Left ventricle myocardium inferior (tissue), 1 donor: ENCODE measurements around the gene TTYH3. TPM values are rescaled to one million over a fixed set of nuclear protein-coding genes. Genes with fewer than 3 reads are reported as not detected.

Experiments
- DNase-seq: peaks from one replicate; pipeline ENCODE4 v3.0.0-alpha.2; 2020
- H3K27ac ChIP-seq: fragments of 200-600 bp; replicated peaks from 2 replicates; pipeline ENCODE4 v1.8.0; 2021
- H3K27me3 ChIP-seq: fragments of 200-600 bp; 2 replicates; pipeline ENCODE4 v1.8.0; 2021; ENCODE audit warnings: low read depth
- H3K36me3 ChIP-seq: fragments of 200-600 bp; 2 replicates; pipeline ENCODE4 v1.8.0; 2021
- H3K4me1 ChIP-seq: fragments of 200-600 bp; 2 replicates; pipeline ENCODE4 v1.8.0; 2021
- H3K4me3 ChIP-seq: fragments of 200-600 bp; 2 replicates; pipeline ENCODE4 v1.8.0; 2021; ENCODE audit warnings: mild to moderate bottlenecking, moderate library complexity
- H3K9me3 ChIP-seq: fragments of 200-600 bp; replicated peaks from 2 replicates; pipeline ENCODE4 v1.8.0; 2021
- CTCF ChIP-seq: fragments of 200-600 bp; IDR thresholded peaks from 2 replicates; pipeline ENCODE4 v1.8.0; 2021; ENCODE audit warnings: antibody characterized with exemption, mild to moderate bottlenecking, borderline replicate concordance
- intact Hi-C: fragments of 100-400 bp; cut with micrococcal nuclease; formaldehyde crosslinking; loops from one replicate; pipeline ENCODE4 v1.11.0; 2022
- total RNA-seq: library from RNA; stranded (reverse); fragmentation: NEBNext Ultra II Directional; extraction: Animal tissue kit (Norgen Biotek cat#: 25700); gene quantifications from one replicate; pipeline ENCODE4 v1.2.1, GENCODE V29; 2021
- donor health status: DM: no; HTN: yes; CAD: no; lungs with severe emphysema.

TTYH3 gene
- total RNA-seq, 1 donor from 2014 or later: 10.9 TPM

GRCh38 chr7:2638224-2638991, 6.6 kb downstream of the TTYH3 start:
- Histone ChIP-seq H3K36me3 (no peaks in the 10 kb centered on the region), H3K27ac (peak overlapping the region; percentile 76), H3K9me3 (no peaks in the 10 kb centered on the region), H3K27me3 (no peaks in the 10 kb centered on the region), H3K4me3 (peak overlapping the region; percentile 27), H3K4me1 (peaks cover 94% of the 10 kb centered on the region)
- DNase-seq: peak; percentile 73
- TF ChIP-seq CTCF: no peak
- intact Hi-C loops: no loop called here

GRCh38 chr7:2639181-2639681, 7.4 kb downstream of the TTYH3 start:
- DNase-seq: no peak
- Histone ChIP-seq H3K27ac (peak overlapping the region; percentile 76), H3K9me3 (no peaks in the 10 kb centered on the region), H3K27me3 (no peaks in the 10 kb centered on the region), H3K4me3 (no peak overlapping the region), H3K4me1 (peaks cover 94% of the 10 kb centered on the region), H3K36me3 (no peaks in the 10 kb centered on the region)
- no peak for TF ChIP-seq CTCF
- intact Hi-C loops: no loop called here

GRCh38 chr7:2639695-2640481, 8.1 kb downstream of the TTYH3 start:
- H3K9me3 ChIP-seq: no peaks in the 10 kb centered on the region
- no peaks in the 10 kb centered on the region for H3K36me3 ChIP-seq
- H3K27ac ChIP-seq: peak overlapping the region; percentile 76
- H3K4me3 ChIP-seq: no peak overlapping the region
- DNase-seq: no peak
- TF ChIP-seq CTCF: no peak
- peaks cover 94% of the 10 kb centered on the region for H3K4me1 ChIP-seq
- no peaks in the 10 kb centered on the region for H3K27me3 ChIP-seq
- intact Hi-C loops: no loop called here

- H3K36me3 ChIP-seq: no peaks in the 10 kb centered on the region
- no peak for TF ChIP-seq CTCF
- no peak for DNase-seq
- peak overlapping the region; percentile 81 for H3K27ac ChIP-seq
- peaks cover 94% of the 10 kb centered on the region for H3K4me1 ChIP-seq
- no peaks in the 10 kb centered on the region for H3K27me3 ChIP-seq
- intact Hi-C loops: no loop called here
- no peaks in the 10 kb centered on the region for H3K9me3 ChIP-seq
- H3K4me3 ChIP-seq: no peak overlapping the region
Observed at GRCh38 chr7:2640482-2640830, 8.7 kb downstream of the TTYH3 start.

- Histone ChIP-seq H3K27me3 (no peaks in the 10 kb centered on the region), H3K36me3 (no peaks in the 10 kb centered on the region), H3K4me1 (peaks cover 92% of the 10 kb centered on the region), H3K9me3 (no peaks in the 10 kb centered on the region), H3K27ac (peak overlapping the region; percentile 81), H3K4me3 (peak overlapping the region; percentile 55)
- TF ChIP-seq CTCF: no peak
- no peak for DNase-seq
- intact Hi-C loops: no loop called here
Observed at GRCh38 chr7:2640846-2641316, 9.1 kb downstream of the TTYH3 start.
